EH (cell line): ENCODE measurements around the gene MYL3.

ENCODE experiments used
- DNase-seq: peaks from one replicate; pipeline ENCODE4 v3.0.0-alpha.2; 2015; ENCODE audit warnings: low read depth

The MYL3 gene

GRCh38 chr3:46865031-46865507, 1.8 kb upstream of the MYL3 start:
- DNase-seq, result peak; percentile 41

GRCh38 chr3:46864061-46864881, 1.0 kb upstream of the MYL3 start:
- no peak for DNase-seq

GRCh38 chr3:46862369-46863025, 747 bp downstream of the MYL3 start:
- peak; percentile 43 for DNase-seq

GRCh38 chr3:46861605-46862368, 1.5 kb downstream of the MYL3 start:
- DNase-seq, result no peak

GRCh38 chr3:46860810-46861604, 2.2 kb downstream of the MYL3 start:
- DNase-seq, result no peak

GRCh38 chr3:46860017-46860809, 3.0 kb downstream of the MYL3 start:
- DNase-seq, result no peak

GRCh38 chr3:46859001-46859710, 4.1 kb downstream of the MYL3 start:
- no peak for DNase-seq

- no peak for DNase-seq
Measured at GRCh38 chr3:46858456-46858855, 4.8 kb downstream of the MYL3 start.

GRCh38 chr3:46857485-46858341, 5.5 kb downstream of the MYL3 start:
- no peak for DNase-seq

GRCh38 chr3:46856576-46857471, 6.4 kb downstream of the MYL3 start:
- no peak for DNase-seq

GRCh38 chr3:46854555-46854991, 8.7 kb downstream of the MYL3 start:
- no peak for DNase-seq

GRCh38 chr3:46853441-46854415, 9.5 kb downstream of the MYL3 start:
- no peak for DNase-seq

- DNase-seq, result no peak
Measured at GRCh38 chr3:46852839-46853355, 10.3 kb downstream of the MYL3 start.

- no peak for DNase-seq
Measured at GRCh38 chr3:46852334-46852720, 10.9 kb downstream of the MYL3 start.

- DNase-seq, result no peak
Measured at GRCh38 chr3:46851364-46852333, 11.6 kb downstream of the MYL3 start.

- DNase-seq, result no peak
Measured at GRCh38 chr3:46850468-46850779, 12.8 kb downstream of the MYL3 start.
